ENCODE results near the gene PAX7. TPM values are rescaled to one million over a fixed set of nuclear protein-coding genes. Genes with fewer than 3 reads are reported as not detected.
"Not testable (repeated sequence)": the region's sequence is repeated elsewhere in the genome, so short reads cannot be mapped to it uniquely, and the experiment has no call there.

The PAX7 gene
- total RNA-seq, 1 experiment from 2014 or later, result not detected

- no peak for DNase-seq (ENCODE audit: low read depth)
These were observed 120.0 kb downstream of the PAX7 start for GRCh38 chr1:18750600-18750999.

- DNase-seq (ENCODE audit: low read depth), result no peak
These were observed 120.8 kb downstream of the PAX7 start for GRCh38 chr1:18751425-18751824.

GRCh38 chr1:18752409-18752808, 121.8 kb downstream of the PAX7 start:
- DNase-seq (ENCODE audit: low read depth), result no peak

GRCh38 chr1:18760156-18760555, 129.5 kb downstream of the PAX7 start:
- DNase-seq (ENCODE audit: low read depth), result no peak

- peak; percentile 59 for DNase-seq (ENCODE audit: low read depth)
These were observed 131.5 kb downstream of the PAX7 start for GRCh38 chr1:18761948-18762840.

- no peak for DNase-seq (ENCODE audit: low read depth)
These were observed 133.7 kb downstream of the PAX7 start for GRCh38 chr1:18764362-18764761.

- DNase-seq (ENCODE audit: low read depth), result no peak
These were observed 135.1 kb downstream of the PAX7 start for GRCh38 chr1:18765725-18766124.

GRCh38 chr1:18766328-18766727, 135.7 kb downstream of the PAX7 start:
- DNase-seq (ENCODE audit: low read depth), result no peak

- not testable (repeated sequence) for DNase-seq (ENCODE audit: low read depth)
These were observed 136.9 kb downstream of the PAX7 start for GRCh38 chr1:18767576-18767975.

GRCh38 chr1:18768086-18768485, 137.4 kb downstream of the PAX7 start:
- no peak for DNase-seq (ENCODE audit: low read depth)

GRCh38 chr1:18769140-18769539, 138.5 kb downstream of the PAX7 start:
- DNase-seq (ENCODE audit: low read depth), result no peak

GRCh38 chr1:18770799-18771198, 140.2 kb downstream of the PAX7 start:
- DNase-seq (ENCODE audit: low read depth), result no peak

GRCh38 chr1:18773753-18774152, 143.1 kb downstream of the PAX7 start:
- DNase-seq (ENCODE audit: low read depth), result no peak

GRCh38 chr1:18775341-18775740, 144.7 kb downstream of the PAX7 start:
- no peak for DNase-seq (ENCODE audit: low read depth)

- DNase-seq (ENCODE audit: low read depth), result no peak
These were observed 146.1 kb downstream of the PAX7 start for GRCh38 chr1:18776777-18777176.

GRCh38 chr1:18778437-18778836, 147.8 kb downstream of the PAX7 start:
- no peak for DNase-seq (ENCODE audit: low read depth)

GRCh38 chr1:18781031-18781430, 150.4 kb downstream of the PAX7 start:
- no peak for DNase-seq (ENCODE audit: low read depth)

GRCh38 chr1:18783705-18784481, 153.2 kb downstream of the PAX7 start:
- DNase-seq (ENCODE audit: low read depth), result no peak

GRCh38 chr1:18784482-18784831, 153.8 kb downstream of the PAX7 start:
- DNase-seq (ENCODE audit: low read depth), result no peak

GRCh38 chr1:18786149-18786548, 155.5 kb downstream of the PAX7 start:
- DNase-seq (ENCODE audit: low read depth), result no peak

GRCh38 chr1:18787825-18788385, 157.3 kb downstream of the PAX7 start:
- DNase-seq (ENCODE audit: low read depth), result no peak

GRCh38 chr1:18789246-18789645, 158.6 kb downstream of the PAX7 start:
- no peak for DNase-seq (ENCODE audit: low read depth)
